Measurements from ENCODE around the gene FAF1. TPM values are rescaled to one million over a fixed set of nuclear protein-coding genes. Genes with fewer than 3 reads are reported as not detected.

The FAF1 gene
- polyA plus RNA-seq, 1 of the 3 experiments (the other 2 are of a cell fraction) = 8.7 TPM

DNA sequence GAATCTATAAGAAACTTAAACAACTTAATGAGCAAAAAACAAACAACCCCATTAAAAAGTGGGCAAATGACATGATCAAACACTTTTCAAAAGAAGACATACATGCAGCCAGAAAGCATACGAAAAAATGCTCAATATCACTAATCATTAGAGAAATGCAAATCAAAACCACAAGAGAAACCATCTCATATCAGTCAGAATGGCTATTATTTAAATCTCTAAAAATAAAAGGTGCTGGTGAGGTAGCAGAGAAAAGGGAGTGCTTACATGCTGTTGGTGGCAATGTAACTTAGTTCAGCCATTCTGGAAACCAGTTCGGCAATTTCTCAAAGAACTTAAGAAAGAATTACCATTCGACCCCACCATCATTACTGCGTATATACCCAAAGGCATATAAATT is 147.7 kb downstream of the FAF1 start (continued):
- TF ChIP-seq EZH2phosphoT487 (IDR thresholded peaks at IDR 0.05; ENCODE audit: borderline replicate concordance, low read depth) = no peak
- no peak for TF ChIP-seq YY1 (IDR thresholded peaks at IDR 0.05; ENCODE audit: low read depth)
- no peak for TF ChIP-seq RAD21 (IDR thresholded peaks at IDR 0.05; ENCODE audit: low read length)
- TF ChIP-seq FOXJ3 (CRISPR knock-in tag; IDR thresholded peaks at IDR 0.05) = no peak
- no peak for TF ChIP-seq TEAD4 (IDR thresholded peaks at IDR 0.05; ENCODE audit: borderline replicate concordance, insufficient read depth)
- TF ChIP-seq CHD2 (IDR thresholded peaks at IDR 0.05; ENCODE audit: low read length, partially characterized antibody) = no peak

GRCh38 chr1:50808296-50808695 is 151.8 kb downstream of the FAF1 start:
- Histone ChIP-seq H2AFZ (ENCODE audit: low read depth) (no peak overlapping the region), H3K9me3 (0 out of 2 replicates have a peak, but pooled peaks cover 3% of the 10 kb centered on the region), H3K4me2 (no peak overlapping the region), H4K20me1 (ENCODE audit: insufficient read depth) (peaks cover 7% of the 10 kb centered on the region; the same call in 1 of the 2 replicates), H3F3A (replicated peaks; ENCODE audit: insufficient read depth) (no peaks in the 10 kb centered on the region), H3K4me3 (ENCODE audit: low read depth in 2 of 2, low read length in 1 of 2) (no peak overlapping the region), H3K9me2 (no peaks in the 10 kb centered on the region), H3K9ac (no peak overlapping the region), H3K79me2 (ENCODE audit: insufficient read depth) (peaks cover 86% of the 10 kb centered on the region), H3K27me3 (ENCODE audit: insufficient read depth) (no peaks in the 10 kb centered on the region), H3K36me3 (replicated peaks in 1 of 2; ENCODE audit: control insufficient read depth in 1 of 2, insufficient read depth in 2 of 2, low read length in 1 of 2) (no peaks in the 10 kb centered on the region), H3K4me1 (ENCODE audit: control insufficient read depth in 1 of 2, insufficient read depth in 2 of 2, low read depth in 1 of 2, low read length in 1 of 2) (no peaks in the 10 kb centered on the region), H3K27ac (ENCODE audit: low read depth in 2 of 2, low read length in 1 of 2) (no peak overlapping the region)
- DNase-seq = no peak
- 93% methylated on average over 3 of the region's 3 CpGs for WGBS (ENCODE audit: low lambda C conversion rate)
- TF ChIP-seq, protein P1, sequence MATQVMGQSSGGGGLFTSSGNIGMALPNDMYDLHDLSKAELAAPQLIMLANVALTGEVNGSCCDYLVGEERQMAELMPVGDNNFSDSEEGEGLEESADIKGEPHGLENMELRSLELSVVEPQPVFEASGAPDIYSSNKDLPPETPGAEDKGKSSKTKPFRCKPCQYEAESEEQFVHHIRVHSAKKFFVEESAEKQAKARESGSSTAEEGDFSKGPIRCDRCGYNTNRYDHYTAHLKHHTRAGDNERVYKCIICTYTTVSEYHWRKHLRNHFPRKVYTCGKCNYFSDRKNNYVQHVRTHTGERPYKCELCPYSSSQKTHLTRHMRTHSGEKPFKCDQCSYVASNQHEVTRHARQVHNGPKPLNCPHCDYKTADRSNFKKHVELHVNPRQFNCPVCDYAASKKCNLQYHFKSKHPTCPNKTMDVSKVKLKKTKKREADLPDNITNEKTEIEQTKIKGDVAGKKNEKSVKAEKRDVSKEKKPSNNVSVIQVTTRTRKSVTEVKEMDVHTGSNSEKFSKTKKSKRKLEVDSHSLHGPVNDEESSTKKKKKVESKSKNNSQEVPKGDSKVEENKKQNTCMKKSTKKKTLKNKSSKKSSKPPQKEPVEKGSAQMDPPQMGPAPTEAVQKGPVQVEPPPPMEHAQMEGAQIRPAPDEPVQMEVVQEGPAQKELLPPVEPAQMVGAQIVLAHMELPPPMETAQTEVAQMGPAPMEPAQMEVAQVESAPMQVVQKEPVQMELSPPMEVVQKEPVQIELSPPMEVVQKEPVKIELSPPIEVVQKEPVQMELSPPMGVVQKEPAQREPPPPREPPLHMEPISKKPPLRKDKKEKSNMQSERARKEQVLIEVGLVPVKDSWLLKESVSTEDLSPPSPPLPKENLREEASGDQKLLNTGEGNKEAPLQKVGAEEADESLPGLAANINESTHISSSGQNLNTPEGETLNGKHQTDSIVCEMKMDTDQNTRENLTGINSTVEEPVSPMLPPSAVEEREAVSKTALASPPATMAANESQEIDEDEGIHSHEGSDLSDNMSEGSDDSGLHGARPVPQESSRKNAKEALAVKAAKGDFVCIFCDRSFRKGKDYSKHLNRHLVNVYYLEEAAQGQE (IDR thresholded peaks at IDR 0.05; ENCODE audit: low read depth, low read length) = no peak
- no peak for TF ChIP-seq FOXM1 (IDR thresholded peaks at IDR 0.05; ENCODE audit: low read depth)
- no peak for TF ChIP-seq NFIC (IDR thresholded peaks at IDR 0.05; ENCODE audit: borderline replicate concordance)
- no peak for TF ChIP-seq MEF2A (IDR thresholded peaks at IDR 0.05; ENCODE audit: borderline replicate concordance, low read depth)
- TF ChIP-seq EZH2phosphoT487 (IDR thresholded peaks at IDR 0.05; ENCODE audit: borderline replicate concordance, low read depth) = no peak
- TF ChIP-seq GATA2 (CRISPR knock-in tag; IDR thresholded peaks at IDR 0.05) = no peak
- no peak for TF ChIP-seq EP300 (IDR thresholded peaks at IDR 0.05; ENCODE audit: borderline replicate concordance in 1 of 2, low read depth in 1 of 2, low read length in 1 of 2)
- TF ChIP-seq, protein P2, sequence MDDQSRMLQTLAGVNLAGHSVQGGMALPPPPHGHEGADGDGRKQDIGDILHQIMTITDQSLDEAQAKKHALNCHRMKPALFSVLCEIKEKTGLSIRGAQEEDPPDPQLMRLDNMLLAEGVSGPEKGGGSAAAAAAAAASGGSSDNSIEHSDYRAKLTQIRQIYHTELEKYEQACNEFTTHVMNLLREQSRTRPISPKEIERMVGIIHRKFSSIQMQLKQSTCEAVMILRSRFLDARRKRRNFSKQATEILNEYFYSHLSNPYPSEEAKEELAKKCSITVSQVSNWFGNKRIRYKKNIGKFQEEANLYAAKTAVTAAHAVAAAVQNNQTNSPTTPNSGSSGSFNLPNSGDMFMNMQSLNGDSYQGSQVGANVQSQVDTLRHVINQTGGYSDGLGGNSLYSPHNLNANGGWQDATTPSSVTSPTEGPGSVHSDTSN (IDR thresholded peaks at IDR 0.05) = no peak
- TF ChIP-seq SIN3A (IDR thresholded peaks at IDR 0.05; ENCODE audit: borderline replicate concordance, low read depth, low read length) = no peak
- no peak for TF ChIP-seq JUND (IDR thresholded peaks at IDR 0.05)
- TF ChIP-seq, protein P3, sequence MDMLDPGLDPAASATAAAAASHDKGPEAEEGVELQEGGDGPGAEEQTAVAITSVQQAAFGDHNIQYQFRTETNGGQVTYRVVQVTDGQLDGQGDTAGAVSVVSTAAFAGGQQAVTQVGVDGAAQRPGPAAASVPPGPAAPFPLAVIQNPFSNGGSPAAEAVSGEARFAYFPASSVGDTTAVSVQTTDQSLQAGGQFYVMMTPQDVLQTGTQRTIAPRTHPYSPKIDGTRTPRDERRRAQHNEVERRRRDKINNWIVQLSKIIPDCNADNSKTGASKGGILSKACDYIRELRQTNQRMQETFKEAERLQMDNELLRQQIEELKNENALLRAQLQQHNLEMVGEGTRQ (IDR thresholded peaks at IDR 0.05; ENCODE audit: borderline replicate concordance, low read depth, low read length) = no peak
- no peak for TF ChIP-seq MXI1 (IDR thresholded peaks at IDR 0.05; ENCODE audit: low read depth, low read length)
- TF ChIP-seq TCF12 (IDR thresholded peaks at IDR 0.05) = no peak
- TF ChIP-seq, protein P4, sequence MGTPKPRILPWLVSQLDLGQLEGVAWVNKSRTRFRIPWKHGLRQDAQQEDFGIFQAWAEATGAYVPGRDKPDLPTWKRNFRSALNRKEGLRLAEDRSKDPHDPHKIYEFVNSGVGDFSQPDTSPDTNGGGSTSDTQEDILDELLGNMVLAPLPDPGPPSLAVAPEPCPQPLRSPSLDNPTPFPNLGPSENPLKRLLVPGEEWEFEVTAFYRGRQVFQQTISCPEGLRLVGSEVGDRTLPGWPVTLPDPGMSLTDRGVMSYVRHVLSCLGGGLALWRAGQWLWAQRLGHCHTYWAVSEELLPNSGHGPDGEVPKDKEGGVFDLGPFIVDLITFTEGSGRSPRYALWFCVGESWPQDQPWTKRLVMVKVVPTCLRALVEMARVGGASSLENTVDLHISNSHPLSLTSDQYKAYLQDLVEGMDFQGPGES (IDR thresholded peaks at IDR 0.05; ENCODE audit: low read depth, low read length) = no peak
- no peak for TF ChIP-seq RCOR1 (IDR thresholded peaks at IDR 0.05; ENCODE audit: low read length)
- no peak for TF ChIP-seq GABPA (IDR thresholded peaks at IDR 0.05; ENCODE audit: low read depth)
- TF ChIP-seq ZBTB33 (IDR thresholded peaks at IDR 0.05; ENCODE audit: borderline replicate concordance, low read depth) = no peak
- no peak for TF ChIP-seq FOSL2 (IDR thresholded peaks at IDR 0.05; ENCODE audit: borderline replicate concordance, low read depth)
- TF ChIP-seq POLR2AphosphoS5 (IDR thresholded peaks at IDR 0.05; ENCODE audit: low read depth, low read length) = no peak
- ChIA-PET POLR2A (no interaction called here), CTCF (no interaction called here)
